DMS 273 (cell line): ENCODE results near the gene CLBA1.

Experiments used
- DNase-seq: peaks from one replicate; lab custom pipeline; 2025; ENCODE audit not compliant: unreplicated experiment; lab: John Stamatoyannopoulos, UW

CLBA1 gene

DNA sequence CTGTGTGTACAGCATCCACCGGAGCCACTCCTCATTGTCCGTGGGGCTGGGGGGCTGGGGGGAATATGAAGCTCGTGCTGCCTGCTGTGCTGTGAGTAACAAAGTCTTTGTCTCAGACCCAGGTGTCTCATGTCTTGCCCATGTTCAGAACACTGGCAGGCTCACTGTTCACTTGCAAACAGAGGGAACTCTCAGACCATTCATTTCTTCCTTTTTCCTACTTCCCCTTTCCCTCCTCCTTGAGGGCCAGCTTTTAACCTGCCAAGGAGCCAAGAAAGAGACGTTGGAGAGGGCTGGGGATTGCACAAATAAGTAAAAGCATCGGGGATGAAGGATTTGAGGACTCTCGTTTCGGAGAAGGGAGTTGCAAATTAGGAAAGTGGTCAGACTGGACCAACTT is 58.1 kb downstream of the CLBA1 start:
- no peak for DNase-seq
